Bone marrow (tissue), 2 donors: Measurements from ENCODE around the gene MAB21L3.
"Not testable (repeated sequence)": the region's sequence is repeated elsewhere in the genome, so short reads cannot be mapped to it uniquely, and the experiment has no call there.

Source experiments
- DNase-seq, 2 donors: peaks; one replicate each; lab custom pipeline; 2025; lab: John Stamatoyannopoulos, UW

Gene MAB21L3

DNA sequence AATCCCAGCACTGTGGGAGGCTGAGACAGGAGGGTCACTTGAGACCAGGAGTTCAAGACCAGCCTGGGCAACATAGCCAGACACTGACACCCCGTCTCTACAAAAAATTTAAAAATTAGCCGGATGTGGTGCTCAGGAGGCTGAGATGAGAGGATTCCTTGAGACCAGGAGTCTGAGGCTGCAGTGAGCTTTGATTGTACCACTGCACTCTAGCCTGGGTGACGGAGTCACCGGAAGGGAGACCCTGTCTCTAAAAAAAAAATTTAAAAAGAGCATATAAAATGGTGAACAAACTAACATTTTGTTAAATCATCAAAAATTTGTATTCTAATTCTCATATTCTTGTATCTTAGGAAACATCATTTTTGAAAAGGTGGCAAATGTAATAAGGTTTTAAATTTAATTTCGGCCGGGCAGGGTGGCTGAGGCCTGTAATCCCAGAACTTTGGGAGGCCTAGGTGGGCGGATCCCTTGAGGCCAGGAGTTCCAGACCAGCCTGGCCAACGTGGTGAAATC, 27.1 kb downstream of the MAB21L3 start:
- no peak for DNase-seq

DNA sequence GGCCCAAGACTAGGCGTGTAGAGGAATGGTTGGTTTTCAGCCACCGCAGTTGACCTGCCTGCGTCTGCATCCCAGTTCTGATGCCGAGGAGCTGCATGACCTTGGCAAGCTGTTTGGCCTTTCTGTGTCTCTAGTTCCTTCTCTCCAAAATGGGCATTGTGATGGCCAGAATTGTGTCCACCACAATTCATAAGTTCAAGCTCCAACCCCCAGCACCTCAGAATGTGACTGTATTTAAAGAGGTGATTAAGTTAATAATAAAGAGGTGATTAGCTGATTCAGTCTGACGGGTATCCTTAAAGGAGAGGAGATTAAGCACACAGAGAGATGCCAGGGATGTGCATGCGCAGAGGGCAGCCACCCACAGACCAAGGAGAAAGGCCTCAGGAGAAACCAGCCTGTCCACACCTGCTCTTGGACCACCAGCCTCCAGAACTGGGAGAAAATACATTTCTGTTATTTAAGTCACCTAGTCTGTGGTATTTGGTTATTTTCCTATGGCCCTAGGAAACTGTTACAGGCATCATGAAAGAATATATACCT, 28.5 kb downstream of the MAB21L3 start:
- DNase-seq: no peak

DNA sequence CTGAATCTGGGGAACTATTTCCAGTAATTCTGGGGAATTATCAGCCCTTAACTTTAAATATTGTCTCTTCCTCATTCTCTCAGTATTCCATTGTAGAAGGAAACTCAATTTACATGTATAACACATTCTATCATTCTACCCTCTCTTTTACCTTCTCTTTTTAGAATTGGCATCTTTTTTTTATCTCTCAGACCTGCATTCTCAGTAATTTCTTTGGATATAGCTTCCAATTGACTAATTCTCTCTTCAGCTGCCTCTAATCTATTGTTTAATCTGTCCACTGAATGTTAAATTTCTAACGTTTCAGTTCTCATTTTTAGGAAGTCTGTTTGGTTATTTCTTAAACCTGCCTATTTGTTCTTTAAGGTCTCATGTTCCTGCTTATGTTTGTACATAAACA, 33.0 kb downstream of the MAB21L3 start:
- no peak for DNase-seq

DNA sequence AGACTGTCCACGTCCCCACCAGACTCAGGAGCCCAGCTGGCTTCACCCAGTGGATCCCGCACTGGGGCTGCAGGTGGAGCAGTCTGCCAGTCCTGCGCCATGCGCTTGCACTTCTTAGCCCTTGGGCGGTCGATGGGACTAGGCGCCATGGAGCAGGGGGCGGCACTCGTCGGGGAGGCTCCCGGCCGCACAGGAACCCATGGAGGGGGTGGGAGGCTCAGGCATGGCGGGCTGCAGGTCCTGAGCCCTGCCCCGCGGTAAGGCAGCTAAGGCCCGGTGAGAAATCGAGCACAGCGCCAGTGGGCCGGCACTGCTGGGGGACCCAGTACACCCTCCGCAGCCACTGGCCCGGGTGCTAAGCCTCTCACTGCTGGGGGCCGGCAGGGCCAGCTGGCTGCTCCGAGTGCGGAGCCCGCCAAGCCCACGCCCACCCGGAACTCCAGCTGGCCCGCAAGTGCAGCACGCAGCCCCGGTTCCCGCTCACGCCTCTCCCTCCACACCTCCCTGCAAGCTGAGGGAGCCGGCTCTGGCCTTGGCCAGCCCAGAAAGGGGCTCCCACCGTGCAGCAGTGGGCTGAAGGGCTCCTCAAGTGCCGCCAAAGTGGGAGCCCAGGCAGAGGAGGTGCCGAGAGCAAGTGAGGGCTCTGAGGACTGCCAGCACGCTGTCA, 35.4 kb downstream of the MAB21L3 start:
- DNase-seq: not testable (repeated sequence)

DNA sequence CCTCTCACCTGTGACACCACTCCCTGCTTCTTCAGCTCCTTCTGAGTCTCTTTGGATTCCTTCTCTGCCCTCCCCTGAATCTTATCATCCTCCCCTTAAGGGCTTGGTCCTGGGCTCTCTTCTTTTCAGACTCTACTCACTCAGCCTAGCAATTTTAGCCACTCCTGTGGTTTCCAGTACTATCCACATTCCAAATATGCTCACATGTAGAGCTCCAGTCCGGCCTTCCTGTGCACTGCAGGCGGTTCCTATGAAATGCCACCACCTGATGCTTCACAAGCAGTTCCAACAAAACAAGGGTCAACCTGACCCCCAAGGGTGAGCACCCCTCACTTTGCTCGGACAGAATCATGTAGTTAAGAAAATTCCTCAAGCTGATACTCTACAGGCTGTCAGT, 35.9 kb downstream of the MAB21L3 start:
- DNase-seq: no peak

DNA sequence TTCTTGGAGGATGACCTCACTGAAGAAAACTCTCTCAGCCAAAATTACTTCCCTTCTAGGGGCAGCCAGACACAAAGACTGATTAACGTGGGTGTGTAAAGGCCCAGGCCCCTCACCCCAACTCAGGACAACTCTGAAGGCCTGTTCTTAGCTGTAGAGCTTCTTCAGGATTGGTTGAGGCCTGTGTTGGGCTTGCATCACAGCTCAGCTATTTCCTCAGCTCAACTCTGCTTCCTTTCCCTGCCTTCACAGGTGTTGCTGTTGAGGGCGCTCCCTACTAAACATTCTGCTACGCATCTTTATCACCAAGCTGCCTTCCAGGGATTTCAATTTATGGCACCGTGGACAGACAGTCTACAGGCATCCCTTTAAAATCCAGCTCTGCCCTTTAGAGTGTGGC, 36.8 kb downstream of the MAB21L3 start:
- DNase-seq: no peak

DNA sequence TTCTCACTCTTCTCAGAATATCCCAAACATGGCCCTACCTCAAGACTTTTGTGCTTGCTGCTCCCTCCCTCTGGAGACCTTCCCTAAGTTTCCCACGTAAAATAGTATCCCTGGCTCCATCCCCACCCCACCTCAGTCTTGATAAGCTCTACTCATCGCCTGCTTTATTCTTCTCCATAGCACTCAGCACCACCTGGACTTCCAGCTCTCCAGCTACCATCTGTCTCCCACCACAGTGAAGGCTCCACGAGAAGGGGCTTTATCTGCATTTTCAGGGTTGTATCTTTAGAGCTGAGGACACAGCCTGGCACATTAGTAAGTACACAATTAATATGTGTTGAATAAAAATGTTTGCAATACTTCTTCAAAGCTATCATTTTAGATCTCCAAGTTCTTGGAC, 37.8 kb downstream of the MAB21L3 start:
- DNase-seq: no peak

DNA sequence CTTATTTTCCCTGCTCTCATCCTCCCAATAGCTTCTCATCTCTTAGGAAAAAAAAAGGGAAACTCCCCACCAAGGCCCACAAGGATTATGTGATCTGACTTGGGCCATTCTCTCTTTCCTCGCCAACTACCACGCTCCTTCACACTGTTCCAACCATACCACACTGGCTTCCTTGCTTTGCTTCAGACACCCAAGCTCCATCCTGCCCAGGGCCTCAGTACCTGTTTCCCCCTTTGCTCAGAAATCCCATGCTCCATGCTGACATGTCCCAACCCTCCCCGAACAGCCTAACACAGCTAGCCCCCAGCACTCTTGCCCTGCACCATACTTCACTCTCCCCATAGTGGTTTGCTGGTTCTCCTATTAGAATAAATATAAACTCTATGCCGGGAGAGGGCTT, 39.2 kb downstream of the MAB21L3 start:
- DNase-seq: no peak

DNA sequence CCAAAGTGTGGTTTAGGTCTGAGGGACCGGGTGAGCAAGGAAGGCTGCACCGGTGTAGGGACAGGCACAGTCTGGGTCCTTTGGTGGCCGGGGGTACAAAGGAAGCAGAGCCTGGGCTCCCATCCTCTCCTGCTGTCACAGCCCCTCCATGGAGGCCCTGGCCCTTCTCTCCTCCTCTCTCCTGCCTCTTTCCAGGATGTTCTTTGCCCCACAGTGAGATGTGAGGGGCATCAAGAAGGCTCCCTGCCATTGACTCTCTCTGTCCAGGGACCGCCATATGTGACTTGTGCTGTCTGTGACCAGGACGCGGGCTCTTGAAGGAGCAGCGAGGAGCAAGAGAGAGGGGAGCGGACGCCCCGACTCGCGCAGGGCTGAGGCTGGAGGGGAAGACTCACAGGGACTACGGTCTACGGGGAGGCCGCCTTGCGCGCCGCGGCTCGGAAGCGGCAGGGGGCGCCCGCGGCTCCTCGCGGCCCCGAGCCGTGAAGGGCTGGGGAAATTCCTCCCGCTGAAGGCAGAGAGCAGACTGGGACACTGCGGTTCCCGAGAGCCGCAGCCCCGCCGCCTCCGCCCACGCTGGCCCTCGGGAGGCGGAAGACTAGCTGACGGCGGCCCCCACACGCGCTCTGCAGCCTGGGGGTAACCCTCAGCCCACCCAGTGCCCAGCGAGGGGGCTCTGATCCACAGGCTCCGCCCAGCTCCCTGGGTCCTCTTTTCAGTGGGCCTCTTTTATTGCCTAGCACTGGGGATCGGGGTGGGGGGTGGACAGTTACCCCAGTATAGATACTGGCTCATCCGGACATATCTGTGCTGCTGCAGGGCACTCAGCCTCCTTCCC, 40.8 kb downstream of the MAB21L3 start:
- peak; percentile 38 to 53 for DNase-seq

DNA sequence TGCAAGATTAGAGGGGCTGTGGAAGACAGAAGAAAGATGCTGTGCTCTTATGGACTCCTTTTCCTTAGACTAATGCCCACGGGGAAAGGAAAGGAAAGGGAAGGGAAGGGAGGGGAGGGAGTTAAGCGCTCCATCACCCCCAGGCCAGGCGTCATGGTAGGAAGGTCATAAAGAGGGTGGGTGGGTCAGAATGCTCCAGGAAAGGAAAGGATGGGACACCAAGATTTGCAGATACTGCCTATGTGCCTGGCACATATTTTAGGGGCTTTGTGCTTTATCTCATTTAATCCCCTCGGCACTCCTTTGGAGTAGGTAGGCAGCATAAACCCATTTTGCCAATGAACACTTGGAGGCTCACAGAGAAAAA, 41.4 kb downstream of the MAB21L3 start:
- DNase-seq: no peak

DNA sequence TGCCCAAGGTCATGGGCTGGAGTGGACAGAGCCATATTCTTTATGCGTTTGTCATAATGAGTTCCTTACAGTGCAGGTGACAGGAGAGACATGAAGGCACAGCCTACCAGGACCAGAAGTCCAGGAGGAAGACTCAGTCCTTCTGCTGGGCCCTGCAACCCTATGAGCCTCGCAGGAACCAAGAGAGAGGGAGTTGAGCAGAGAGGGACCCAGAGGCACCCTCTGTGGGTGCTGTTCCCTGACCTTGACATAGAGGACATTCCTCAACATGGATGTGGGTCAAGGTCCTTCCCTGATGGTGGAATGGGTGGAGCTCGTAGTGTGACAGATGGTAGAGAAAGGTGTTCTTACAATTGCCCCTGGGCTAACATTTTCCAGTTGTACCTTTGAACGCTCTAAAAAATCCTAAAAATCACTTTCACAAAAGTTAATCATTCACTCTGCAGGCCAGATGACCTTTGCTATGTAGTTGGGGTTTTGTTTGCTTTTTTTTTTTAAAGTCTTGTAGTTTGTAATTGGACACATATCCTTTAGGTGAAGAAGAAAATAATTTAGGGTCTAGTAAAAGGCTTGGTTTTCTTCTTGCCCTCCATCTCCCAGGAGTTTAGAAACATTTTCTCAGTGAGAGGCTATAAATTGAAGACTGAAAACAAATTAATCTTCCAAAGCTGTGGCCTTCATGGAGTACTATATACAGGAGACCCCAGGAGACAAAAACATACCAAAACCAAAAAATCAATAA, 41.9 kb downstream of the MAB21L3 start:
- DNase-seq: no peak

DNA sequence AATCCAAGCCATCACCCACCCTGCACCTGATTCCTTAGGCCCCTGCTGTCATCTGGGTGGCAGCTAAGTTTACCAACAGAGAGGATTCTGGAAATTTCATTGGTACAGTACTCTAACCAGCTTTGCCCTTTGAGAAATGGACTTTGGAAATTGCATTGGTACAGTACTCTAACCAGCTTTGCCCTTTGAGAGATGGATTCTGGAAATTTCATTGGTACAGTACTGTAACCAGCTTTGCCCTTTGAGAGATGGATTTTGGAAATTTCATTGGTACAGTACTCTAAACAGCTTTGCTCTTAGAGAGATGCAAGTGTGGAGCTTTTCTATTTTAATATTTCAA, 42.5 kb downstream of the MAB21L3 start:
- no peak for DNase-seq

DNA sequence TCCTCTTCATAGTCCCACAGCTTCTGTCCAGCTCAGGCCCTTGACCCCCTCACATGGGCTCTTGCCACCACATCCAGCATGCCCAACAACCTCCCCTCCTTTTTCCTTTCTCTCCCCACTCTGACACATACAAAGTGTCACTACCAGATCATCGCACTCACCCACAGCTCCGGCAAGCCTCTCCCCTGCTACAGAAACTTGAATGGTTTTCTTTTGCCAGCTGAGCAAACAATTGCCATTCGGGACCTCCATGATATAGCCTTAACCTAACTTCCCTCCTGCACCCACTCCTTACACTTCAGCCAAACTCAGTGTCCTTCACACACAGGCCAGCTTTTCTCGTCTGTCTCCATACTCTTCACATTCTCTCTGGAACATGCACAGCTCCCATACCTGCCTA, 43.3 kb downstream of the MAB21L3 start:
- no peak for DNase-seq

DNA sequence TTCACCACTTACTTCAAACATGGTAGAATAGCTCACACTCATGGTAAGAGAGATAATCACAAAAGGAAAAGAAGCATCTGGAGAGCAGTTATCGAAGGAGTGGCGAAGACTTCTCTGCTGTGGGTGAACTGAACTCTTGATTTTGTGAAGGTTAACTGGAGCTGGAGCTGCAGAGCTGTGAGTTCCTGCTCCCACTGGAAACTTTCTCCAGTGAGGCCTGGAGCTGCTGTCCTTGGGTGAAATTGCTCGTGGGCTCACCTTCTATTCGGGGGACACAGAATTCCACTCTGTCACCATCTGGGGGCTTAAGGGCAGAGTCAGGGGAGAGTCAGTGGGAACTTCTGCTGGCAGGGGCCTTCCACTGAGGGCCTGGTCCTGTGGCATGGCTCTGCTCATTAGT, 45.9 kb downstream of the MAB21L3 start:
- DNase-seq: no peak

DNA sequence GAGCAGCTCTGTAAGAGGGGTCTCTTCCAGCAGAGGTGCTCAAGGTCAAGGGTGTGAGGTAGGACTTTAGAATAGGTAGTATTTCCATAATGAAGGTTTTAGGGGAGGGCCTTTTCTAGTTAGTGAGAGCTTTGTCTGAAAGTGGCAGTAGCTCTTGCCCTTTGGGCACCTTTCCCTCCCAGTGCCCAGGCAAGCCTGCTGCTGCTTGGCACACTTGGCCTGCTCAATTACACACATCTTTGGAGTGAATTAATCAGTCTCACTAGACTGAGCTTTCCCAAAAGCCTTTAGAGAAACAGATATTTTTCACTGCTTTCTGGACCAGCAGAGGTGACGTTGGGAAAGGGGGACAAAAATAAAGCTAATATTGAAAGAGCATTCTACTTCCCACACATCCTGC, 48.0 kb downstream of the MAB21L3 start:
- no peak for DNase-seq

DNA sequence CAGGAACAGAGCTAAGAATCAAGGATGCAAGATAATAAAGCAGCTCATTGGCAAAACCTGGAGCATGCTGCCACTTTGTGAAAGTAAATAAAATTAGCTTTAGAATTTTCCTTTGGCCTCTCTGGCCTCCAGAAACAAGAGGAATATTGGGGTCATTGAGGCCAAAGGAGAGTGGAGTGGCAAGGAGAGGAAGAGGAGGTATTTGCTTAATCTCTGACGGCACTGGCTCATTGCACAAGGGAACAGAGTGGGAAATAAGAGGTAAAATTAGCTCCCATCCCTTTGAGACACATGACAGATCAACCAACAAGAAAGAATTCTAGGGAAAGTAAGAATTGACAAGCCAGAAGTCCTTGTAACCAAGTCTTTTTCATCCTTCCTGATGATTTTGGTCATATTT, 48.4 kb downstream of the MAB21L3 start:
- no peak for DNase-seq

DNA sequence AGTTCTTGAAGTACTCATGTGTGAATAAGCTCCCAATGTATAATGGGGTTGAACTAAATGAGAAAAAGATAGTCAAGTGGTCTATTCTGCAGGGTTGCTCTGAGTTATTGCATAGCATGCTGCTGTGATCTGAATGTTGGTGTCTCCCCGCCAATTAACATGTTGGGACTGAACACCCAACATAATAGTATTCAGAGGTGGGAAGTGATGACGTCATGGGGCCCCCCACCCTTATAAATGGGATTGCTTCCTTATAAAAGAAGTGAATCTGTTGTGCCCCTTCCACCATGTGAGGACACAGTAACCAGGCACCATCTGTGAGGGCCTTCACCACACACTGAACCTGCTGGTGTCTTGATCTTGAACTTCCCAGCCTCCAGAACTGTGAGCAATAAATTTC, 50.2 kb downstream of the MAB21L3 start:
- no peak for DNase-seq

DNA sequence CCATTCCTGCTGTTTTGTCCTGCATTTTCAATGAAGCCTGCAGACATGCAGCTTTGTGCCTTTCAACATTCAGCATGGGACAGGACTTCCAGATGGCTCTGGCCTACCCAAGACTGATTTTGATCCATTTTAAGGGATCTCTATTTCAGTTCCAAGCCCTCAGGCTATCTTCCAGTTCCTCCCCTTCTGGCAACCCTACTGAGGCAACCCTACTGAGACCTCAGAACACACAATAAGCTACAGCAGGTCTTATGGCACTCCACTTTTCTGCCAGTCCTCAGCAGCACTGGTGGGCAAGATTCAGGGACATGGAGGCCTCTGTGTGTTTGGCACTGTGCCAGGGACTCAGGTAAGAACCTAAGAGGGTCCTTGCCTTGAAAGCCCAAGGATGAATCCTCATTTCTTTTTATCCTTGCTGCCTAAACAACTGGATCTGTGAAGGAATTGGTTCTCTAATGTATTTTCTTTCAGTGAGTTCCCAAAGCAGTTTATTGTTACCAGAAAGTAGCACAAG, 50.7 kb downstream of the MAB21L3 start:
- DNase-seq: no peak

DNA sequence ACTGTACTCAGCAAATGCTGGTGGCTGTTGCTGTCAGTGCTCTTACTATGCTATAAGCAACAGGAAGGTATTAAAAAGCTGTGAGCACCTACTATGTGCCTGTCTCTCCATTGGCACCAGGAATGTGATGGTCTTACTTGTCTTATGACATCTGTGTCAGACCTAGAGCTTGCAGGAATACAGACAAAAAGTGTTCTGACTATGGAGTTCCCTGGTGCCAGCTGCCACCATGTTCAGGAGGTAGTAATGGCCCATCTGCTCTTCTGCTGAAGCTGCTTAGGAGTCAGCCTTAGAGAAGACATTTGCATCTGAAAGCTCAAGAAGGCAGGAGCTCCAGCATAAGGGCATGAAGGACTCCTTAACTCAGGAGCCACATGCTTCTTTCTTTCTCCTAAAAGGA, 52.3 kb downstream of the MAB21L3 start:
- DNase-seq: no peak

DNA sequence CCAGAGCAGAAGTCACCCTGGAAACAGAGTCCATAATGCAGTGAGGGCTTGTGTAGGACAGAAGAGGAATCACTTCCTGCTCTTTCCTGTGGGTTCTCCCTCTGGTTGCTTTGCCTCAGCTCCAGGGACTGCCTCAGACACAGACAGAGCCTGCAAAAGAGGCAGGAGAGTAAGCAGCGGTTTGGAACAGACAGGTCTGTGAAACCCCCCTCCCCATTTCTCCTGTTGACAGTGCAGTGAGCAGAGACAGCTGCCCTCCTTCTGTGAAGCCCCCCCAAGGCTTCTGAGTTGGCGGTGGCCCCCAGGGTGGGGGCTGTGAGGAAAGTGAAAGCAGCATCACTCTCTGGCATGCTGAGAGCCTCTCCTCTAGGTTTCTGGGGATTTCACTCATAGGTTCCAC, 53.0 kb downstream of the MAB21L3 start:
- DNase-seq: no peak

DNA sequence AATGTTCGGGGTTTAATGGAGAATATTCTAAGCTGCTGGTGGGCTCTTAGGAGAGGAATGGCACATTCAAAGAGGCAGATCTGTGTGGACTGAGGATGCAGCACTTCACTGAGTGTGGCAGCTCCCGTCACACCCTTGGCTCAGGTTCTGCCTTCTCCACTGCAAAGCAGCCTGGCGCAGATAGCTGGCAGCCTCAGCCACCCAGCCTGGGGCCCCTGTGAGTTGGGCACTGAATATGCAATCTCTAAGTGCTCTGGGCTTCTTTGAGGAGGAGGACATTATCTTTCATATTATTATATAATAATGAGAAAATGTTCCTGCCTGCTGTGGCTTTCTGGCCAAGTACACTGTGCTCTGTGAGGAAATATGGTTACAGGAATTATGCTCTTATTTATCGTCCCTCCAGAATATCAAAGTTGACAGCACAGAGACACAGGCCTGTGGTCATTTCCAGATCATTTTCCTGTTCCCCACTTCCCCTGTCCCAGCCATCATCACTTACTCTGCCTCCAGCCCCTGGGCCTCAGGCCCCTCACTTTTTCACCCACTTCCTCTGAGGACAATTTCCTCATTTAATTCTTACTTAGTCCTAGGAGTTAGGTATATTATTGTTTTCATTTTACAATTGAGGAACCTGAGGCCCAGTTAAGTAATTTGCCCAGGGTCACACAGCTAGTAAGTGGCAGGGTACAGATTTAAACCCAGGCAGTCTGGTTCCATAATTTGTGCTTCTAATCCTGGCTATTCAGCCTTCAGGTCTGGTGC, 53.6 kb downstream of the MAB21L3 start:
- no peak for DNase-seq

DNA sequence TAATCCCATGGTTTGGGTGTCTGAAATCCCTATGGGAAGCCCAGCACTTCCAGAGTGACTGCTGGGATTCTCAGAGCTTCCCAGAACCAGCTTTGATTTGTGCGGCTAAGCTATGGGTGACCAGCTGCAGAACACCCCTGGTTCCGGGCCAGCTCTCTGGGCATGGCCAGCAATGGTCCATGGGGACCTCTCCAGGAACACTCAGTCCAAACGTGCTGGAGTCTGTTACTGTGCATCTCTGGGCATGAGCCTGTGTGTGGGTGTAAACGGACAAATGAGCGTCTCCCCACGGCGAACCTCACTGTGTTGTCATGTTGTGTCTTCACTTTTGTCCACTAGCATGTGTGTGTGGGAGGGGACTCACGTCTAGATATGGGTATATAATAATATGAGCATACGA, 54.4 kb downstream of the MAB21L3 start:
- DNase-seq: no peak
